ENCODE data around the gene ARL2.

GRCh38 chr11:65021509-65021908 is 7.5 kb downstream of the ARL2 start:
- TF ChIP-seq POLR2AphosphoS5 (IDR thresholded peaks at IDR 0.05; ENCODE audit: borderline replicate concordance, low read depth, low read length): no peak
- no peak for TF ChIP-seq EZH2 (IDR thresholded peaks at IDR 0.05)
- no peak for TF ChIP-seq FOXP2 (optimal IDR thresholded peaks at IDR 0.05; ENCODE audit: control extremely low read depth, extremely low read length, insufficient read depth)

Data from SK-N-MC (cell line).